HCT116 (cell line): ENCODE measurements around the gene NDE1.

Experiments
- POLR2A ChIP-seq: IDR thresholded peaks from 2 replicates; pipeline ENCODE4 v1.7.0; 2011; ENCODE audit warnings: borderline replicate concordance; ENCODE audit not compliant: insufficient read depth, insufficient read length; ENCODE audit errors: extremely low read depth
- RAD21 ChIP-seq: IDR thresholded peaks from 2 replicates; pipeline ENCODE4 v1.6.1; 2012; ENCODE audit warnings: low read depth, mild to moderate bottlenecking
- REST ChIP-seq: IDR thresholded peaks from 2 replicates; pipeline ENCODE4 v1.6.1; 2012; ENCODE audit warnings: low read depth
- SRF ChIP-seq: IDR thresholded peaks from 2 replicates; pipeline ENCODE4 v1.6.1; 2012; ENCODE audit warnings: low read depth
- TF ChIP-seq, protein P1 (sequence below), 3 experiments: fragments of 200-600 bp in 1 of 3; sonication (generic) in 1 of 3; IDR thresholded peaks in 2 of 3; conservative IDR thresholded peaks in 1 of 3; 2 replicates each; pipeline ENCODE4 v1.5.1; 2012 to 2017; ENCODE audit warnings: low read depth in 2 of 3, low read length in 2 of 3, antibody characterized with exemption in 1 of 3, borderline replicate concordance in 1 of 3, control low read depth in 1 of 3, mild to moderate bottlenecking in 1 of 3, mixed read lengths in 1 of 3, mixed run types in 1 of 3, moderate library complexity in 1 of 3; ENCODE audit not compliant: insufficient read depth in 1 of 3

- no peak for TF ChIP-seq SRF
- TF ChIP-seq, protein P1, sequence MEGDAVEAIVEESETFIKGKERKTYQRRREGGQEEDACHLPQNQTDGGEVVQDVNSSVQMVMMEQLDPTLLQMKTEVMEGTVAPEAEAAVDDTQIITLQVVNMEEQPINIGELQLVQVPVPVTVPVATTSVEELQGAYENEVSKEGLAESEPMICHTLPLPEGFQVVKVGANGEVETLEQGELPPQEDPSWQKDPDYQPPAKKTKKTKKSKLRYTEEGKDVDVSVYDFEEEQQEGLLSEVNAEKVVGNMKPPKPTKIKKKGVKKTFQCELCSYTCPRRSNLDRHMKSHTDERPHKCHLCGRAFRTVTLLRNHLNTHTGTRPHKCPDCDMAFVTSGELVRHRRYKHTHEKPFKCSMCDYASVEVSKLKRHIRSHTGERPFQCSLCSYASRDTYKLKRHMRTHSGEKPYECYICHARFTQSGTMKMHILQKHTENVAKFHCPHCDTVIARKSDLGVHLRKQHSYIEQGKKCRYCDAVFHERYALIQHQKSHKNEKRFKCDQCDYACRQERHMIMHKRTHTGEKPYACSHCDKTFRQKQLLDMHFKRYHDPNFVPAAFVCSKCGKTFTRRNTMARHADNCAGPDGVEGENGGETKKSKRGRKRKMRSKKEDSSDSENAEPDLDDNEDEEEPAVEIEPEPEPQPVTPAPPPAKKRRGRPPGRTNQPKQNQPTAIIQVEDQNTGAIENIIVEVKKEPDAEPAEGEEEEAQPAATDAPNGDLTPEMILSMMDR (IDR thresholded peaks at IDR 0.05 in 2 of 3, conservative IDR thresholded peaks at IDR 0.05 in 1 of 3; ENCODE audit: borderline replicate concordance in 1 of 3, insufficient read depth in 1 of 3, low read depth in 2 of 3, low read length in 2 of 3) = no peak
- TF ChIP-seq RAD21 = no peak
- no peak for TF ChIP-seq REST
- no peak for TF ChIP-seq POLR2A
Measured at GRCh38 chr16:15737140-15737644, 87.1 kb downstream of the NDE1 start.
